CD4-positive, CD25-positive, alpha-beta regulatory T cell (primary cell): Measurements from ENCODE around the gene IWS1. TPM values are rescaled to one million over a fixed set of nuclear protein-coding genes. Genes with fewer than 3 reads are reported as not detected.

Experiments used
- ATAC-seq, 2 donors: fragments of 150-1000 bp; cut with Tn5 transposase; one replicate each; pipeline ENCODE4 v1.10.0; 2021; ENCODE audit warnings: low read depth in 2 of 2, moderate number of reproducible peaks in 2 of 2, moderate library complexity in 1 of 2
- DNase-seq, 3 donors: peaks; one replicate each; pipeline versions ENCODE4 v3.0.0 to v3.0.0-alpha.2; 2012 to 2022; ENCODE audit warnings: mixed read lengths in 1 of 3
- H3K27ac ChIP-seq: one replicate; pipeline ENCODE4 v1.7.0; 2013; ENCODE audit warnings: mild to moderate bottlenecking, low read length; ENCODE audit not compliant: insufficient read depth, poor library complexity, severe bottlenecking
- H3K27me3 ChIP-seq: one replicate; pipeline ENCODE4 v1.7.0; 2013; ENCODE audit warnings: low read length; ENCODE audit not compliant: control insufficient read depth, insufficient read depth
- H3K36me3 ChIP-seq: one replicate; pipeline ENCODE4 v1.7.0; 2013; ENCODE audit warnings: mild to moderate bottlenecking, low read length, moderate library complexity; ENCODE audit not compliant: control insufficient read depth, insufficient read depth
- H3K4me1 ChIP-seq: 2 replicates; pipeline ENCODE4 v1.7.0; 2013; ENCODE audit warnings: mild to moderate bottlenecking, low read length; ENCODE audit not compliant: insufficient read depth, control insufficient read depth, poor library complexity, severe bottlenecking
- H3K4me3 ChIP-seq: one replicate; pipeline ENCODE4 v1.7.0; 2013; ENCODE audit warnings: low read depth, mild to moderate bottlenecking, low read length, moderate library complexity
- H3K9me3 ChIP-seq, 2 experiments: 1 replicate in 1 of 2; 2 replicates in 1 of 2; pipeline ENCODE4 v1.7.0; 2013; ENCODE audit warnings: low read length in 2 of 2, mild to moderate bottlenecking in 1 of 2, moderate library complexity in 1 of 2; ENCODE audit not compliant: control insufficient read depth in 2 of 2
- H3K27ac Mint-ChIP-seq, 3 donors: one replicate each; pipeline ENCODE4 v1.8.0; 2020 to 2022; ENCODE audit warnings: mild to moderate bottlenecking in 3 of 3, mixed read lengths in 3 of 3, moderate library complexity in 2 of 3
- H3K27me3 Mint-ChIP-seq: one replicate; pipeline ENCODE4 v1.8.0; 2022; ENCODE audit warnings: mild to moderate bottlenecking, mixed read lengths
- H3K36me3 Mint-ChIP-seq: one replicate; pipeline ENCODE4 v1.8.0; 2020; ENCODE audit warnings: mixed read lengths
- H3K4me1 Mint-ChIP-seq, 4 donors: one replicate each; pipeline ENCODE4 v1.8.0; 2020 to 2022; ENCODE audit warnings: mixed read lengths in 4 of 4, mild to moderate bottlenecking in 1 of 4
- H3K4me3 Mint-ChIP-seq, 4 donors: one replicate each; pipeline ENCODE4 v1.8.0; 2020 to 2022; ENCODE audit warnings: mild to moderate bottlenecking in 4 of 4, mixed read lengths in 4 of 4, moderate library complexity in 3 of 4
- H3K9me3 Mint-ChIP-seq, 7 donors: one replicate each; pipeline ENCODE4 v1.8.0; 2020 to 2022; ENCODE audit warnings: mixed read lengths in 7 of 7, mild to moderate bottlenecking in 3 of 7, moderate library complexity in 2 of 7
- polyA plus RNA-seq, 4 donors: library from polyadenylated mRNA; unstranded; fragments of 300-500 nt; fragmentation: Illumina TruSeq; gene quantifications; one replicate each; pipeline ENCODE4 v1.2.3, GENCODE V29; 2021
- total RNA-seq: library from RNA; stranded (reverse); gene quantifications from one replicate; pipeline ENCODE4 v1.2.3, GENCODE V29; 2022

The IWS1 gene
- total and polyA plus RNA-seq, 5 donors from 2014 or later, result 15.4 to 39.6 (median 20.3) TPM

DNA sequence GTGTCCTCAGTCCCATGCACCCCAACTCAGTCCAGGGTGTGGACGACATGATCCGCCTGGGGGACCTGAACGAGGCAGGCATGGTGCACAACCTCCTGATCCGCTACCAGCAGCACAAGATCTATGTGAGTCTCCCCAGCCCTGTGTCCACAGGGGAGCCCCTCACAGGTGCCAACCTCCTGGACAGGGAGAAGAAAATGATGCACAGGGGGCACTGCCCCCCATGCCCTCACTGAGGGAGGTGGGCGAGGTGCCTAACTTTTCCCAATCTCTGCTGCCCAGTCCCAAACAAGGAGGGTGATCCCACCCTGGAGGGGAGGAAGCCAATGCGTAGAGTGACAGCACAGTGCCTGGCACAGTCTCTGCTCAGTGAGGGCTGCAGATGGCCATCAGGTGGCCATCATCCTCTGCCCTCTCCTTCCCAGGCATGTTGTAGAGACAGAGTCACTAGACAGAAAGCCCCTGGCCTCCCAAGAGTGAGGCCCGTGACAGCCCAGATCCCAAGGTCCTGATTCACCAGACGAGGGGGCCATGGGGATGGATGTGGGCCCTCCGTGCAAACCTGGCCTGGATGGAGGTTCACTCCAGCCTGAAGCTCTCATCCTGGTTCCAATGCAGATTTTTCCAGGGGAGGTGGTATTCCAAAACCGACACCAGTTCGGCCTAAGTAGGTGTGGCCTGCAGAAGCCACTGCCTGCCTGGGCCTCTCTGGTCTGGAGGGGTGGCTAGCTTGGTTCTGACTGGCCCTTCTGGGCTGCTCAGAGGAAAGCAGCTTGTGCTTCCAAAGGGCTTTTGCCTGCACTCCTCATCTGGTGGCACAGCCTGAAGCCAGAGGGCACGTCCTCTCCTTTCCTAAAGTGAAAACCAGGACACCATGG, 39.2 kb upstream of the IWS1 start:
- Mint-ChIP-seq H3K36me3 (no peaks in the 10 kb centered on the region), H3K4me1 (peaks cover 0 to 7% (median 2%) of the 10 kb centered on the region in 4 donors), H3K27me3 (peaks cover 22% of the 10 kb centered on the region), H3K9me3 (peaks cover 0 to 2% (median 0%) of the 10 kb centered on the region in 7 donors), H3K4me3 (no peak overlapping the region), H3K27ac (no peak overlapping the region)
- no peak overlapping the region for H3K4me3 ChIP-seq
- no peak for DNase-seq
- no peak overlapping the region for H3K27ac ChIP-seq
- H3K36me3 ChIP-seq, result no peaks in the 10 kb centered on the region
- no peaks in the 10 kb centered on the region for H3K27me3 ChIP-seq
- H3K4me1 ChIP-seq, result no peaks in the 10 kb centered on the region
- no peak for ATAC-seq
- no peaks in the 10 kb centered on the region for H3K9me3 ChIP-seq

DNA sequence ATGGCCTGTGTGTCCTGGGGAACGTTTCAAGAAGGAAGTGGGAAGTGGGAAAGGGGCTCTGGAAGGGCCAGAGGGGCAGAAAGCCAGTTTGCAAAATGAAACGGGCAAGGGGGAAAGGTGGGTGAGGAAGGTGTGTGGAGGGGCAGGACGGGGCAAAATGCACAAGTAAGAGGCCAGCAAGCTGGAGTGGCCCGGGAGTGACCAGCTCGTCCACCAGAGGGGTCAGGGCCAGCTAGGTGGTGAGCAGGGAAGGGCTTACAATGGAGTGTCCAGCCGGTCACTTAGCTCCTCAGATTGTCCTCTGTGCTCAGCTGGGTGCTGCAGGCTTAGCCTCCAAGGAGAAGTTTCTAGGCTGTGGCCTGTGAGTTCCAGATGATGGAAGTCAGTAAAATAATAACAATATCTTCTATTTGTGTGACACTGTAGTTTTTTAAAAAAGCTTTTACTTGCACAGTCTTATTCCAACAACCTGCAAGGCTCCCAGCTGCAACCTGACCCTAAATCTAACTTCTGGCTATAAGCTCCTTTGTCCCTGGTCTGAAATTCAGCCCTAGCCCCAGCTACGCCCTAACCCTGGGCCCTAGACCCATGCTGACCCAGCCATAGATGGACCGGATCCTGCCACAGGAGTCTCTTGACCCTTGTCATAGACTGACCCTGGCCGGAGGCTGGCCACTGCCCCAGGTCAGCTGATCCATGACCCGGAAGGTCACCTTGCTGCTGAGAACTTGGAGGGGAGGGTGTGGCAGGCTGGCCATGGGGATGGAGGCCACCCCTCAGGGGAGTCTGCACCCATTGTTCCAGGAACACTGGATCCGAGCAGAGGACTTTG, 38.4 kb upstream of the IWS1 start:
- H3K4me3 Mint-ChIP-seq, result no peak overlapping the region
- H3K27me3 Mint-ChIP-seq, result peaks cover 24% of the 10 kb centered on the region
- H3K27me3 ChIP-seq, result no peaks in the 10 kb centered on the region
- H3K36me3 Mint-ChIP-seq, result no peaks in the 10 kb centered on the region
- H3K4me1 ChIP-seq, result no peaks in the 10 kb centered on the region
- H3K27ac ChIP-seq, result no peak overlapping the region
- no peaks in the 10 kb centered on the region for H3K36me3 ChIP-seq
- no peak for ATAC-seq
- H3K4me3 ChIP-seq, result no peak overlapping the region
- H3K9me3 ChIP-seq, result no peaks in the 10 kb centered on the region
- H3K4me1 Mint-ChIP-seq, result peaks cover 0 to 7% (median 2%) of the 10 kb centered on the region in 4 donors
- H3K27ac Mint-ChIP-seq, result no peak overlapping the region
- peaks cover 0 to 2% (median 0%) of the 10 kb centered on the region in 7 donors for H3K9me3 Mint-ChIP-seq
- no peak for DNase-seq

DNA sequence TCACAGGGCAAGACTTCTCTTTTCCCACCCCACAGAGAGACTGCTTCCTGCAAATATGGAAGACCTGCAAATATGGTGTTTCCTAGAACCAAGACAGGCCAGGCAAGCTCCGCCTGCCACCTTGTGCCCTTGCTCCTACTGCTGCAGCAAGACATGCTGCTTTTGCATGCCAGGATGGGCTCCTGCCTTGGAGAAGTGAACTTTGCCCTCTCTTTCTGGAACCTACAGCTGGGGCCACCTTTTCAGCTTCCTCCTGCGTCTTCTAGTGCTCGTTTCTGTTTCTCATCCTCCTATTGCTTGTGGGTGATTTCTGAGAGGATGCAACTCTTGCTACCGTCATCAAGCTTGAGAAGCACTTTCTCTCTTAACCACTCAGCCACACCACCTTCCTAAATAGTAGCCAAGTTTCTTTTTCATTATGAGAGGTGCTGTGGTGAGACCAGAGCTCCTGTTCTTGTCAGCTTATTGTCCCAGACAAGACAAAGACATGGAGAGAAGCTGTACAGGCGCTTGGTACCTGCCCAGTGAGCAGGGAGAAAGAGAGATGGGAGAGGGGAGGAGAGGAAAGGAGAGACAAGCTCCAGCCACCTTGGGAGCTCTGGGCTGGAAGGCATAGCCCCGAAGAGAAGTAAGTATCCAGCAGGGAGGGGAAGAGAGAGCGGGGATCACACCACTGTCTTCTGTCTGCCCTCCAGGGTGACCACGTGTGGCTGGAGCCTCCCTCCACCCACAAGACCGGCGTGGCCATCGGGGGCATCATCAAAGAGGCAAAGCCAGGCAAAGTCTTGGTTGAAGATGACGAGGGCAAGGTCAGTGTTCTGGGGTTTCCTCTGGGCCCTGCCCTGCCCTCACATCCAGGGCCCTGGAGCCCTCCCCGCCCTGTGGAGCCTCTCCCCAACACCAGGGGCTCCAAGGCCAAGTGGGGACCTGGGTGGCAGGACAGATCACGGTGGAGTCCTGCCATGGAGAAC, 37.5 kb upstream of the IWS1 start:
- Mint-ChIP-seq H3K27ac (peak overlapping the region in 1 of 3 donors; percentile 93), H3K4me1 (peaks cover 0 to 7% (median 2%) of the 10 kb centered on the region in 4 donors), H3K27me3 (peaks cover 28% of the 10 kb centered on the region), H3K36me3 (no peaks in the 10 kb centered on the region), H3K4me3 (no peak overlapping the region), H3K9me3 (peaks cover 0 to 4% (median 0%) of the 10 kb centered on the region in 7 donors)
- no peak overlapping the region for H3K4me3 ChIP-seq
- peaks cover 5% of the 10 kb centered on the region for H3K27me3 ChIP-seq
- peak in 1 of 3 donors; percentile 74 for DNase-seq
- H3K4me1 ChIP-seq, result no peaks in the 10 kb centered on the region
- H3K27ac ChIP-seq, result no peak overlapping the region
- no peaks in the 10 kb centered on the region for H3K36me3 ChIP-seq
- H3K9me3 ChIP-seq, result no peaks in the 10 kb centered on the region
- peak in 1 of 2 donors; percentile 25 for ATAC-seq

DNA sequence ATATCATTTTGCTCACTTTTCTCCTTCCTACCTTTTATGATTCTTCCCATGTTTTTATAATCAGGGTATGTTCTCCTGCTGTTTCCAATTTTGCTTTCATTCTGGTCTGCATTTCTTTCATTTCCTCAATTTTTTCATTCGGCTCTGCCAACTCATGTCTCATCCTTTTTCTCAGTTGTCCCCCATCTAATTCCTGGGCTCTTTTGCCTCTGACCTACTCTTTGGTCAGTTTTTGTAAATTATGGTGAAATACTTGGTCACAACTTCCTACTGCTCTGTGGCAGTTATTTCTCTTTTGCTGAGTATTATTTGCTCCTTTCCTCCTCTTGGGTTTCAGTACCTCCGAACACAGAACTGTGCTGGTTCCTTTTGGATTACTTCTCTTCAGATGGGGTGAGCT, 36.6 kb upstream of the IWS1 start:
- DNase-seq (no peak), ATAC-seq (no peak)
- Mint-ChIP-seq H3K36me3 (no peaks in the 10 kb centered on the region), H3K4me1 (peaks cover 0 to 7% (median 2%) of the 10 kb centered on the region in 4 donors), H3K27me3 (peaks cover 29% of the 10 kb centered on the region), H3K9me3 (peaks cover 0 to 6% (median 0%) of the 10 kb centered on the region in 7 donors), H3K4me3 (no peak overlapping the region), H3K27ac (no peak overlapping the region)
- H3K4me1 ChIP-seq, result no peaks in the 10 kb centered on the region
- H3K27me3 ChIP-seq, result peaks cover 6% of the 10 kb centered on the region
- no peak overlapping the region for H3K4me3 ChIP-seq
- H3K36me3 ChIP-seq, result no peaks in the 10 kb centered on the region
- H3K27ac ChIP-seq, result no peak overlapping the region
- H3K9me3 ChIP-seq, result no peaks in the 10 kb centered on the region

DNA sequence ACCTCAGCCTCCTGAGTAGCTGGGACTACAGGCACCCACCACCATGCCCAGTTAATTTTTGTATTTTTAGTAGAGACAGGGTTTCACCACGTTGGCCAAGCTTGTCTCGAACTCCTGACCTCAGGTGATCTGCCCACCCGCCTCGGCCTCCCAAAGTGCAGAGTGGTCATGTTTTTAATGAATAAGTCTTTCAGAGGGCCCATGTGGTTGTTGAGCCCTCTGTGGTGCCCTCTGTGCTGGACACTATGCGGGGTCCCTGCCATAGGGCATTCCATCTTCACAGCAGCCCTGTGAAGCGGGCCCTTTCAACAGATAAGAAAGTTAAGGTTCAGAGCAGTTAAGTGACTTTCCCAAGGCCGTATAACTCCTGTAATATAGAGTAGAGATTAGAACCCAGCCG, 35.1 kb upstream of the IWS1 start:
- H3K27ac Mint-ChIP-seq, result no peak overlapping the region

DNA sequence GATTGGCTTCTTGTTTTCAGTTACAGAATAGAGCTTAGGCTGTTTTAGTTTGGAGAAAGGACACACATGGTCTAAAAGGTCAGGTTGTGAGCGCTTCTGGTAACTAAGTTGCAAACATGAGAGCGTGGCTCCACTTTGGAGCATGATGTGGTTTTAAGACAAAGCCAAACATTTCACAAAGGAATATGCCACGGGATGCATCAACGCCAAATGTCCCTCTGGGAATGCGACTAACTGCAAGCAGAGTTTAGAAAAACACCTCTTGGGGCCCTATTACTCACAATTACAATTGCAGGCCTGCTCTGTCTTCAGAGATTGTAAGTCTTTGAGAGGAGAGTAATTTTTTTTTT, 34.6 kb upstream of the IWS1 start:
- no peak overlapping the region for H3K4me3 Mint-ChIP-seq

More for the DNA sequence above, 35.1 kb upstream of the IWS1 start:
- H3K27ac ChIP-seq, result no peak overlapping the region
- H3K36me3 ChIP-seq, result no peaks in the 10 kb centered on the region
- no peak for ATAC-seq
- H3K9me3 ChIP-seq, result no peaks in the 10 kb centered on the region
- Mint-ChIP-seq H3K4me3 (no peak overlapping the region), H3K9me3 (peaks cover 0 to 14% (median 9%) of the 10 kb centered on the region in 7 donors), H3K27me3 (peaks cover 43% of the 10 kb centered on the region), H3K4me1 (peaks cover 0 to 7% (median 2%) of the 10 kb centered on the region in 4 donors), H3K36me3 (no peaks in the 10 kb centered on the region)
- no peak for DNase-seq
- H3K4me3 ChIP-seq, result no peak overlapping the region
- H3K27me3 ChIP-seq, result peaks cover 9% of the 10 kb centered on the region
- H3K4me1 ChIP-seq, result no peaks in the 10 kb centered on the region

More for the DNA sequence above, 34.6 kb upstream of the IWS1 start:
- Mint-ChIP-seq H3K27me3 (peaks cover 48% of the 10 kb centered on the region), H3K9me3 (peaks cover 0 to 14% (median 9%) of the 10 kb centered on the region in 7 donors), H3K4me1 (peaks cover 0 to 7% (median 2%) of the 10 kb centered on the region in 4 donors), H3K36me3 (no peaks in the 10 kb centered on the region), H3K27ac (no peak overlapping the region)
- Histone ChIP-seq H3K27ac (no peak overlapping the region), H3K4me3 (no peak overlapping the region), H3K4me1 (no peaks in the 10 kb centered on the region), H3K27me3 (peaks cover 9% of the 10 kb centered on the region), H3K36me3 (no peaks in the 10 kb centered on the region), H3K9me3 (no peaks in the 10 kb centered on the region)
- DNase-seq, result no peak
- ATAC-seq, result no peak
